BLaER1 treated with 17β-estradiol and CSF1 and Interleukin-3, amounts not matched to agents 10 nM and 100 nM (cell line): Measurements from ENCODE around the gene NT5DC1.

Experiments
- H3K27ac ChIP-seq, 11 experiments: shearing (Covaris generic); formaldehyde crosslinking; 2 replicates each; pipeline ENCODE4 v1.8.1; 2022
- H3K27me3 ChIP-seq, 11 experiments: shearing (Covaris generic); formaldehyde crosslinking; 2 replicates each; pipeline ENCODE4 v1.8.1; 2022
- H3K36me3 ChIP-seq, 11 experiments: shearing (Covaris generic); formaldehyde crosslinking; 2 replicates each; pipeline ENCODE4 v1.8.1; 2022
- H3K4me1 ChIP-seq, 10 experiments: shearing (Covaris generic); formaldehyde crosslinking; 2 replicates each; pipeline ENCODE4 v1.8.1; 2022
- H3K4me2 ChIP-seq, 11 experiments: shearing (Covaris generic); formaldehyde crosslinking; 2 replicates each; pipeline ENCODE4 v1.8.1; 2022
- H3K4me3 ChIP-seq, 10 experiments: shearing (Covaris generic); formaldehyde crosslinking; 2 replicates each; pipeline ENCODE4 v1.8.1; 2022
- H3K9ac ChIP-seq, 11 experiments: shearing (Covaris generic); formaldehyde crosslinking; 2 replicates each; pipeline ENCODE4 v1.8.1; 2022
- H3K9me3 ChIP-seq, 11 experiments: shearing (Covaris generic); formaldehyde crosslinking; replicated peaks in 1 of 11; 2 replicates each; pipeline ENCODE4 v1.8.1; 2022
- H4K20me1 ChIP-seq, 11 experiments: shearing (Covaris generic); formaldehyde crosslinking; 2 replicates each; pipeline ENCODE4 v1.8.1; 2022
- Cebpa-rat ChIP-seq, 11 experiments: shearing (Covaris generic); IDR thresholded peaks; 2 replicates each; pipeline ENCODE4 v1.8.1; 2022

NT5DC1 gene

DNA sequence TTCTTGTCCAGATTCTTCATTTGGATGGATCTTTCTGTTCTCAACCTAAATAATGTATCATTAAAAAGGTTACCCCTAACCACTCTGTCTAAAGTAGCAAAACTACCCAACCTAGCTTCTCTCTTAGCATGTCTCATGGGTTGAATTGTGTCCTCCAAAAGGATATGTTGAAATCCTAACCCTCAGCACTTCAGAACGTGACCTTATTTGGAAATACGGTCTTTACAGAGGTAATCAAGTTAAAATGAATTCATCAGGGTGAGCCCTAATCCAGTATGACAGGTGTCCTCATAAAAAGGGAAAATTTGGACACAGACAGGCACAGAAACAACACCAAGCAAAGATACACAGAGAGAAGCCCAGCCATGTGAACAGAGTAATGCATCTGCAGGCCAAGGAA, 33.9 kb upstream of the NT5DC1 start:
- H3K36me3 ChIP-seq, result no peaks in the 10 kb centered on the region
- H4K20me1 ChIP-seq, result no peaks in the 10 kb centered on the region
- H3K9me3 ChIP-seq, result no peaks in the 10 kb centered on the region
- no peak overlapping the region for H3K4me3 ChIP-seq
- no peak overlapping the region for H3K9ac ChIP-seq
- no peak overlapping the region for H3K27ac ChIP-seq
- no peaks in the 10 kb centered on the region for H3K27me3 ChIP-seq
- H3K4me1 ChIP-seq, result no peaks in the 10 kb centered on the region
- no peak overlapping the region for H3K4me2 ChIP-seq
- TF ChIP-seq Cebpa-rat (IDR thresholded peaks at IDR 0.05), result no peak

GRCh38 chr6:116070101-116070500, 30.6 kb upstream of the NT5DC1 start:
- H3K4me3 ChIP-seq, result no peak overlapping the region
- H3K4me2 ChIP-seq, result no peak overlapping the region
- TF ChIP-seq Cebpa-rat (IDR thresholded peaks at IDR 0.05), result no peak
- no peaks in the 10 kb centered on the region for H3K36me3 ChIP-seq
- H4K20me1 ChIP-seq, result no peaks in the 10 kb centered on the region
- H3K27ac ChIP-seq, result no peak overlapping the region
- no peaks in the 10 kb centered on the region for H3K4me1 ChIP-seq
- H3K9ac ChIP-seq, result no peak overlapping the region
- no peaks in the 10 kb centered on the region for H3K9me3 ChIP-seq
- H3K27me3 ChIP-seq, result no peaks in the 10 kb centered on the region

- no peaks in the 10 kb centered on the region for H4K20me1 ChIP-seq
- no peak overlapping the region for H3K27ac ChIP-seq
- H3K4me2 ChIP-seq, result no peak overlapping the region
Measured at GRCh38 chr6:116070616-116071389, 29.9 kb upstream of the NT5DC1 start.

DNA sequence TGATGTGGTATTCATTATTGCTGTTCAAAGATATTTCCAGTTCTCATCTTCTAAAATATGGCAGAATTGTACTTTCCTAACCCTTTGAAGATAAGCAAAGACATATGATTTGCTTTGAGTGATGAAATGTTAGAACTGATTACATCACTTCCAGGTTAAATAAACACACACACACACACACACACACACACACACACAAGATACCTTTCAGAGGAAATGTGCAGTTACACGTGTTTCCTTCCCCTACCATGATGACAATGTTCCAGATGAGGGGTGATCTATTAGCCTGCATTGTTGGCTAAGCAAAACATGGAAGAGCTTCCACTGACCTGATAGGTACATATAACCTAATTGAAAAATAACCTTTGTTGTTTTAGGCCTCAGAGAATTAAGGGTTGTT, 28.3 kb upstream of the NT5DC1 start:
- no peak overlapping the region for H3K4me2 ChIP-seq
- H3K27ac ChIP-seq, result no peak overlapping the region
- no peaks in the 10 kb centered on the region for H3K36me3 ChIP-seq
- no peak for TF ChIP-seq Cebpa-rat (IDR thresholded peaks at IDR 0.05)
- no peaks in the 10 kb centered on the region for H4K20me1 ChIP-seq
- no peaks in the 10 kb centered on the region for H3K27me3 ChIP-seq
- H3K9ac ChIP-seq, result no peak overlapping the region
- H3K4me3 ChIP-seq, result no peak overlapping the region
- no peaks in the 10 kb centered on the region for H3K9me3 ChIP-seq
- H3K4me1 ChIP-seq, result no peaks in the 10 kb centered on the region

More at GRCh38 chr6:116070616-116071389, 29.9 kb upstream of the NT5DC1 start:
- Histone ChIP-seq H3K4me3 (no peak overlapping the region), H3K4me1 (no peaks in the 10 kb centered on the region), H3K36me3 (no peaks in the 10 kb centered on the region), H3K27me3 (no peaks in the 10 kb centered on the region), H3K9me3 (no peaks in the 10 kb centered on the region), H3K9ac (no peak overlapping the region)
- TF ChIP-seq Cebpa-rat (IDR thresholded peaks at IDR 0.05), result no peak

DNA sequence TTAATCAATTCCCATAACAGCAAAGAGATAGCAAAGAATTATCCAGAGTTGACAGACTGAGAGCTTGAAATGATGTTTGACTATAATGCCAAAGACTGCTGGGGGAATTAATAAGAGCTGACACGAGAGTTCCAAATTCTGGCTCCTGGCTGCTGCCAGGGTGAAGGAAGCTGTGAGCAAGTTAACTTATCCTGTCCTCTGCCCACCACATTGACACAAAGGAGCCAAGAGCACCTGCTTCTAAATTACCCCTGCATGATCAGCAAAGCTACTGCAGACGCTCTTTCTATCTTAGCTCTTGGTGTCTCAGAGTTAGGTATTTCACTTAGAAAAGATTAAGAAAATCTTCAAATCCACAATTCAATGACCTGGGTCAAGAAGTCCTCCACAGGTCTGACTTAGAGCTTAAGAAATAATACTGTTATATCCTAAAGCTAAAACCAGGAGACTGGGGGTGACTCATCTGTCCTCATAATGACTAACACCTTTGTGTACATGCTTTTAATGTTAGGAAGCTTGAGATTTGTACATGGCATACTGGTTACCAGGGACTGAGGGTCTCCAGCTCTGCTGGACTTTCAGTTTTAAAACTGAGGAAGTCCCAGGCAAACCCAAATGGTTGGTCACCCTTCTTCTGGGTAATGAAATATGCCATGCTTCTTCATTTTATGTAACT, 26.8 kb upstream of the NT5DC1 start:
- TF ChIP-seq Cebpa-rat (IDR thresholded peaks at IDR 0.05), result no peak
- no peak overlapping the region for H3K4me3 ChIP-seq

GRCh38 chr6:116074732-116075390, 25.8 kb upstream of the NT5DC1 start:
- Histone ChIP-seq H3K9me3 (no peaks in the 10 kb centered on the region), H3K36me3 (no peaks in the 10 kb centered on the region), H3K9ac (no peak overlapping the region), H3K27ac (no peak overlapping the region), H3K4me2 (no peak overlapping the region), H4K20me1 (no peaks in the 10 kb centered on the region), H3K4me1 (no peaks in the 10 kb centered on the region), H3K4me3 (no peak overlapping the region), H3K27me3 (no peaks in the 10 kb centered on the region)
- TF ChIP-seq Cebpa-rat (IDR thresholded peaks at IDR 0.05), result no peak

More for the DNA sequence above, 26.8 kb upstream of the NT5DC1 start:
- Histone ChIP-seq H3K9ac (no peak overlapping the region), H3K9me3 (no peaks in the 10 kb centered on the region), H4K20me1 (no peaks in the 10 kb centered on the region), H3K4me1 (no peaks in the 10 kb centered on the region), H3K27me3 (no peaks in the 10 kb centered on the region), H3K36me3 (no peaks in the 10 kb centered on the region), H3K27ac (no peak overlapping the region), H3K4me2 (no peak overlapping the region)

DNA sequence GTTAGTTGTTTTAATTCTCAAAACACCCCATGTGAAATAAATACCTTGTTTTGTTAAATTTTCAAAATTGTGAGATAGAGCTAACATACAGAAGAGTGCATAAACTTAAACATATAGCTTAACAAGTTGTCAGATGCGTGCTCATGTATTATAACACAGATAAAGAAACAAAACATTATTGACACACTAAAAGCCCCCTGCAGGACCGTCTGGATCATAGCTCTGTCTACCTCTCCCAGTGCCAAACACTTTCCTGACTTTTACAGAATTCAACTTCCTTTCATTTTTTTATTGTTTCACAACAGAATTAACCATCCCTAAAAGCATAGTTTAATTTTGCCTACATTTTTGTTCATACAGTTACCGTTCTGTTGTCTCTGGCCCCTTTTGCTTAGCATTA, 22.1 kb upstream of the NT5DC1 start:
- Histone ChIP-seq H3K9ac (no peak overlapping the region), H3K27me3 (no peaks in the 10 kb centered on the region), H3K4me2 (no peak overlapping the region), H3K9me3 (no peaks in the 10 kb centered on the region), H3K4me3 (no peak overlapping the region), H4K20me1 (no peaks in the 10 kb centered on the region), H3K36me3 (no peaks in the 10 kb centered on the region), H3K27ac (no peak overlapping the region), H3K4me1 (0 out of 20 replicates have a peak, but pooled peaks cover 0 to 6% (median 0%) of the 10 kb centered on the region in 10 experiments)
- no peak for TF ChIP-seq Cebpa-rat (IDR thresholded peaks at IDR 0.05)

- TF ChIP-seq Cebpa-rat (IDR thresholded peaks at IDR 0.05), result no peak
- Histone ChIP-seq H4K20me1 (no peaks in the 10 kb centered on the region), H3K4me1 (0 out of 20 replicates have a peak, but pooled peaks cover 0 to 6% (median 0%) of the 10 kb centered on the region in 10 experiments), H3K27ac (no peak overlapping the region), H3K9ac (no peak overlapping the region), H3K4me3 (no peak overlapping the region), H3K27me3 (no peaks in the 10 kb centered on the region), H3K9me3 (no peaks in the 10 kb centered on the region), H3K36me3 (no peaks in the 10 kb centered on the region), H3K4me2 (no peak overlapping the region)
Measured at GRCh38 chr6:116078945-116079344, 21.7 kb upstream of the NT5DC1 start.

GRCh38 chr6:116083052-116083451, 17.6 kb upstream of the NT5DC1 start:
- Histone ChIP-seq H3K4me2 (no peak overlapping the region), H3K9ac (no peak overlapping the region), H3K4me3 (no peak overlapping the region), H3K27ac (no peak overlapping the region), H4K20me1 (no peaks in the 10 kb centered on the region), H3K36me3 (no peaks in the 10 kb centered on the region), H3K4me1 (peaks cover 0 to 13% (median 0%) of the 10 kb centered on the region in 10 experiments; a peak in 2 of 20 replicates), H3K9me3 (no peaks in the 10 kb centered on the region), H3K27me3 (no peaks in the 10 kb centered on the region)
- TF ChIP-seq Cebpa-rat (IDR thresholded peaks at IDR 0.05), result no peak
